IMR-90 (cell line): Measurements from ENCODE around the gene ACER1. TPM values are rescaled to one million over a fixed set of nuclear protein-coding genes. Genes with fewer than 3 reads are reported as not detected.

Source experiments
- ATAC-seq: fragments of 200-7000 bp; cut with Tn5 transposase; 2 replicates; pipeline ENCODE4 v1.9.1; 2020; ENCODE audit warnings: low read depth, mild to moderate bottlenecking, moderate library complexity
- BruUV-seq: library from RNA; stranded (reverse); fragments of 400-500 nt; replicated peaks from 2 replicates; lab custom pipeline; 2021; lab: Mats Ljungman, UMichigan
- CTCF ChIA-PET: fragments of 300-600 bp; formaldehyde crosslinking; extraction: SDS; loops from one replicate; lab custom pipeline; 2021; ENCODE audit warnings: antibody characterized with exemption; lab: Yijun Ruan, JAX
- POLR2A ChIA-PET: fragments of 300-600 bp; sonication (Branson Sonifier 250); formaldehyde crosslinking; loops from one replicate; lab custom pipeline; 2022; ENCODE audit warnings: antibody characterized with exemption; ENCODE audit not compliant: unreplicated experiment; lab: Charles Lee
- DNase-seq: peaks from one replicate; pipeline ENCODE4 v3.0.0; 2013
- H2AFZ ChIP-seq: replicated peaks from 2 replicates; pipeline ENCODE3; 2013; ENCODE audit warnings: low read length, mild to moderate bottlenecking; ENCODE audit not compliant: poor library complexity
- H2AK5ac ChIP-seq: 2 replicates; pipeline ENCODE4 v1.6.1; 2013; ENCODE audit warnings: low read depth, low read length, inconsistent platforms
- H2AK9ac ChIP-seq: replicated peaks from 2 replicates; pipeline ENCODE3; 2013; ENCODE audit warnings: mild to moderate bottlenecking, low read depth, low read length, moderate library complexity; ENCODE audit not compliant: poor library complexity
- H2BK120ac ChIP-seq: 2 replicates; pipeline ENCODE4 v1.6.1; 2013; ENCODE audit warnings: low read depth, low read length, inconsistent platforms
- H2BK15ac ChIP-seq: 3 replicates; pipeline ENCODE4 v1.6.1; 2013; ENCODE audit warnings: low read depth, low read length, inconsistent platforms
- H2BK20ac ChIP-seq: 2 replicates; pipeline ENCODE4 v1.6.1; 2013; ENCODE audit warnings: low read depth, mild to moderate bottlenecking, inconsistent platforms, low read length, moderate library complexity
- H2BK5ac ChIP-seq: 2 replicates; pipeline ENCODE4 v1.6.1; 2013; ENCODE audit warnings: mild to moderate bottlenecking, low read depth, low read length, inconsistent platforms; ENCODE audit not compliant: poor library complexity, severe bottlenecking
- H3K14ac ChIP-seq: replicated peaks from 2 replicates; pipeline ENCODE4 v1.6.1; 2013; ENCODE audit warnings: low read depth, low read length, inconsistent platforms
- H3K18ac ChIP-seq: 2 replicates; pipeline ENCODE4 v1.6.1; 2013; ENCODE audit warnings: low read depth, low read length, control low read depth
- H3K23ac ChIP-seq: 2 replicates; pipeline ENCODE4 v1.6.1; 2013; ENCODE audit warnings: low read depth, low read length, inconsistent platforms
- H3K27ac ChIP-seq: 2 replicates; pipeline ENCODE4 v1.5.1; 2013; ENCODE audit warnings: mild to moderate bottlenecking, control low read depth, low read length; ENCODE audit not compliant: insufficient read depth
- H3K27me3 ChIP-seq: 2 replicates; pipeline ENCODE4 v1.6.1; 2013; ENCODE audit warnings: low read length; ENCODE audit not compliant: control insufficient read depth, insufficient read depth
- H3K36me3 ChIP-seq: 2 replicates; pipeline ENCODE4 v1.6.1; 2013; ENCODE audit warnings: low read length, mixed read lengths; ENCODE audit not compliant: control insufficient read depth, insufficient read depth
- H3K4ac ChIP-seq: 2 replicates; pipeline ENCODE4 v1.6.1; 2013; ENCODE audit warnings: low read depth, low read length, inconsistent platforms
- H3K4me1 ChIP-seq: 2 replicates; pipeline ENCODE4 v1.6.1; 2013; ENCODE audit warnings: low read length, mixed read lengths; ENCODE audit not compliant: control insufficient read depth, insufficient read depth
- H3K4me2 ChIP-seq: 2 replicates; pipeline ENCODE4 v1.6.1; 2013; ENCODE audit warnings: low read depth, mild to moderate bottlenecking, control low read depth, low read length, moderate library complexity
- H3K4me3 ChIP-seq: 2 replicates; pipeline ENCODE4 v1.5.1; 2013; ENCODE audit warnings: low read depth, mild to moderate bottlenecking, control low read depth, low read length, moderate library complexity; ENCODE audit not compliant: insufficient read depth
- H3K56ac ChIP-seq: 2 replicates; pipeline ENCODE4 v1.6.1; 2013; ENCODE audit warnings: low read length, inconsistent platforms; ENCODE audit not compliant: insufficient read depth; ENCODE audit errors: extremely low read depth
- H3K79me1 ChIP-seq, 2 experiments: 2 replicates each; pipeline ENCODE4 v1.6.1; 2013; ENCODE audit warnings: low read length in 2 of 2, inconsistent platforms in 1 of 2, low read depth in 1 of 2
- H3K9ac ChIP-seq: 2 replicates; pipeline ENCODE4 v1.6.1; 2013; ENCODE audit warnings: low read depth, low read length, control low read depth
- H3K9me1 ChIP-seq: 2 replicates; pipeline ENCODE4 v1.6.1; 2013; ENCODE audit warnings: low read length, inconsistent platforms; ENCODE audit not compliant: insufficient read depth
- H3K9me3 ChIP-seq: 2 replicates; pipeline ENCODE4 v1.6.1; 2013; ENCODE audit warnings: low read length; ENCODE audit not compliant: control insufficient read depth, insufficient read depth
- H4K20me1 ChIP-seq: 2 replicates; pipeline ENCODE4 v1.6.1; 2013; ENCODE audit warnings: low read length, inconsistent platforms; ENCODE audit not compliant: insufficient read depth
- H4K5ac ChIP-seq: 2 replicates; pipeline ENCODE4 v1.6.1; 2013; ENCODE audit warnings: mild to moderate bottlenecking, low read depth, low read length, control low read depth
- H4K8ac ChIP-seq, 2 experiments: 2 replicates each; pipeline ENCODE4 v1.6.1; 2013; ENCODE audit warnings: low read depth in 2 of 2, low read length in 2 of 2, control low read depth in 1 of 2, inconsistent platforms in 1 of 2
- H4K91ac ChIP-seq: 2 replicates; pipeline ENCODE4 v1.6.1; 2013; ENCODE audit warnings: low read depth, low read length, inconsistent platforms; ENCODE audit not compliant: insufficient read depth
- CEBPB ChIP-seq: IDR thresholded peaks from 2 replicates; pipeline ENCODE4 v1.6.1; 2012; ENCODE audit warnings: low read depth, low read length, improper control_type of control experiment
- CHD1 ChIP-seq: IDR thresholded peaks from 2 replicates; pipeline ENCODE4 v1.6.1; 2012; ENCODE audit warnings: low read depth, low read length, improper control_type of control experiment
- FOS ChIP-seq: fragments of 150-350 bp; IDR thresholded peaks from 2 replicates; pipeline ENCODE4 v1.6.1; 2016; ENCODE audit warnings: low read depth, low read length
- MAFK ChIP-seq: IDR thresholded peaks from 2 replicates; pipeline ENCODE4 v1.6.1; 2012; ENCODE audit warnings: low read depth, low read length, improper control_type of control experiment
- MXI1 ChIP-seq: IDR thresholded peaks from 2 replicates; pipeline ENCODE4 v1.6.1; 2012; ENCODE audit warnings: low read depth, mild to moderate bottlenecking, low read length, moderate library complexity, borderline replicate concordance
- NFE2L2 ChIP-seq: fragments of 150-350 bp; IDR thresholded peaks from 2 replicates; pipeline ENCODE4 v1.6.1; 2016; ENCODE audit warnings: low read depth, mild to moderate bottlenecking, low read length
- POLR2A ChIP-seq: IDR thresholded peaks from 2 replicates; pipeline ENCODE4 v1.6.1; 2012; ENCODE audit warnings: mild to moderate bottlenecking, low read depth, low read length
- RAD21 ChIP-seq: IDR thresholded peaks from 2 replicates; pipeline ENCODE4 v1.6.1; 2012; ENCODE audit warnings: low read length, improper control_type of control experiment
- RFX5 ChIP-seq: IDR thresholded peaks from 2 replicates; pipeline ENCODE4 v1.8.0; 2012; ENCODE audit warnings: low read depth, mild to moderate bottlenecking, low read length, moderate library complexity
- WGBS, 2 experiments: methylation state at CpG; one replicate each; pipeline versions ENCODE4 v1.1.5 to v1.1.7; 2013; ENCODE audit warnings: missing lambda C conversion rate in 2 of 2; ENCODE audit not compliant: insufficient read length in 1 of 2; ENCODE audit errors: extremely low coverage in 2 of 2; 5-methylcytosine and 5-hydroxymethylcytosine counted together
- dilution Hi-C: fragments of 300-500 bp; cut with HindIII; formaldehyde crosslinking; loops from one replicate; pipeline ENCODE4 v1.14.3; 2018; ENCODE audit warnings: low sequenced_read_pairs; ENCODE audit not compliant: unreplicated experiment
- in situ Hi-C: fragments of 300-500 bp; cut with MboI; formaldehyde crosslinking; loops from 3 replicates; pipeline ENCODE4 v1.14.3; 2019; ENCODE audit warnings: low sequenced_read_pairs, inconsistent platforms, mixed read lengths
- intact Hi-C: fragments of 100-400 bp; cut with micrococcal nuclease; formaldehyde crosslinking; loops from 2 replicates; pipeline ENCODE4 v1.10.0; 2022
- polyA plus RNA-seq, 3 experiments: library from polyadenylated mRNA; depleted of rRNA; stranded (reverse); fragments of >200 nt; gene quantifications; 2 replicates each; pipeline ENCODE4 v1.2.3, GENCODE V29; 2012; ENCODE audit warnings: low replicate concordance in 1 of 3
- total RNA-seq: library from RNA; depleted of rRNA; stranded (reverse); fragments of >200 nt; gene quantifications from 2 replicates; pipeline ENCODE4 v1.2.3, GENCODE V29; 2012
- TF ChIP-seq, protein P1 (sequence below): conservative IDR thresholded peaks from 2 replicates; pipeline ENCODE4 v1.5.1; 2012; ENCODE audit warnings: mild to moderate bottlenecking, low read depth, low read length, improper control_type of control experiment
- TF ChIP-seq, protein P2 (sequence below): fragments of 150-350 bp; IDR thresholded peaks from 2 replicates; pipeline ENCODE4 v1.6.1; 2017; ENCODE audit warnings: mild to moderate bottlenecking, antibody characterized with exemption, low read length, low read depth
- TF ChIP-seq, protein P3 (sequence below): fragments of 150-350 bp; IDR thresholded peaks from 2 replicates; pipeline ENCODE4 v1.6.1; 2016; ENCODE audit warnings: low read depth, mild to moderate bottlenecking, low read length, moderate library complexity, borderline replicate concordance

ACER1 gene
- total and polyA plus RNA-seq, 2 of the 4 experiments (the other 2 are of a cell fraction) = not detected

DNA sequence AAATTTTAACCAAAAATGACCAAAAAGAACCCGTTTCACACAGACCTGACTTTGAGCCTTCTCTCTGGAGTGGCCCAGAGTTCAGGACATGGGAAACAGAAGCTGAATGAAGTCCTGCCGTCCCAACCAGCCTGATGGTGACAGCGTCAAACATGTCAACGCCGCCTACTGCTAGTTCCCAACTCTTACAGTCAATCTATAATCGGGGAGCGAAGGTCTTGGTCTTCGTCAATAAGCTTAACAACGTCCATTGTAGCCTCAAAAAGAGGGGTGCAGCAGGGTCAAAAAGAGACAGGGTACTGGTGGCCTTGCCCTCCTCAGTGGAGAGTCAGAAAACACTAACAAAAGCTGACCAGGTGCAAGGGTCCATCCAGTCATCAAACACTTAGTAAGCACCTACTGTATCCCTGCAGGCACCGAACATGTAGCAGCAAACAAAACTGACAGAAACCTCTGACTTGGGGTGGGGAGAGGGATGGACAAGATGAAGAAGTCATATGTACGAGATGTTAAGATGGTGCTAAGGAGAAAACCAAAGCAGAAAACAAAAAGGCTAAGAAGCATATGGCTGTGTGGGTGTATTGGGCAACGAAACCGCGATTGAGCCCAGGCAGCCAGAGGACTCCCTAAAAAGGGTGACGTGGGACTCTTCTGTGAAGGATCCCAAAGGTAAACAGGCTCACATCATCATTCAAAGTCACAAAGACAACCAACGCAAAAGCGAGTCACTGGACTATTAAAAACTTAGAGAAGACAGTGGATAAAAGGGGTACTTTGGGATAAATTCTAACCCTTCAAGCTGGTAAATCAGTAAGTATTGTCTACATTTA, 65.6 kb downstream of the ACER1 start (continued):
- TF ChIP-seq RFX5 = no peak

DNA sequence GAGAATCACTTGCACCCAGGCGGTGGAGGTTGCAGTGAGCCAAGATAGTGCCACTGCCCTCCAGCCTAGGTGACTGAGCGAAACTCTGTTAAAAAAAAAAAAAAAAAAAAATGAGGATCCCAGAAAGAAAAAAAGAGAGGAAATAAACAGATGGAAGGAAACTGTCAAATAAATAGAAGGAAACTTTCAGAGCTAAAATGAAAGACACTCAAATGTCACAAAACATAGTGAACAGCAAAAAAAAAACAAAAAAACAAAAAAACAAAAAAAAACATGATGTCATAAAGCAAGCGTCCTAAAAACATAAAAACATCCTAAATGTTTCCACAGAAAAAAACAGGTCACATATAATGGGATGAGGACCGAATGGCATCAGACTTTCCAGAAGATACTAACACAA, 68.6 kb downstream of the ACER1 start:
- Histone ChIP-seq H3K9me1 (peaks cover 9% of the 10 kb centered on the region), H3K36me3 (peaks cover 59% of the 10 kb centered on the region), H3K79me1 (peaks cover 24 to 89% of the 10 kb centered on the region in 2 experiments; a peak in 3 of 4 replicates), H4K91ac (no peak overlapping the region), H3K9ac (peak overlapping the region; percentile 37; the same call in 1 of the 2 replicates), H2AK5ac (no peak overlapping the region), H3K27me3 (no peaks in the 10 kb centered on the region), H3K14ac (no peak overlapping the region), H3K4ac (peak overlapping the region; percentile 49), H3K23ac (peak overlapping the region; percentile 47; the same call in 1 of the 2 replicates), H3K9me3 (no peaks in the 10 kb centered on the region), H3K18ac (no peak overlapping the region), H4K5ac (no peak overlapping the region), H2BK5ac (peak overlapping the region; percentile 11), H2BK20ac (no peak overlapping the region), H3K4me3 (no peak overlapping the region), H2AK9ac (no peak overlapping the region), H2AFZ (no peak overlapping the region), H4K20me1 (peaks cover 41% of the 10 kb centered on the region), H2BK15ac (no peak overlapping the region), H3K27ac (peak overlapping the region; percentile 34), H3K4me1 (peaks cover 12% of the 10 kb centered on the region), H3K4me2 (no peak overlapping the region; the same call in 1 of the 2 replicates), H4K8ac (no peak overlapping the region), H2BK120ac (peak overlapping the region; percentile 58; the same call in 1 of the 2 replicates), H3K56ac (no peak overlapping the region)
- BruUV-seq = no TSS peak
- ChIA-PET CTCF (interaction anchor here (0.7 kb wide), 1 partner anchor 102 kb away, joined by 4 read pairs; no protein-coding TSS in a partner anchor), POLR2A (no interaction called here)
- WGBS, 2 experiments = no CpG with 5 or more reads among the region's 4 CpGs
- intact Hi-C loops (no loop called here), dilution Hi-C loops (no loop called here), in situ Hi-C loops (no loop called here)
- DNase-seq = no peak
- ATAC-seq = no peak
- TF ChIP-seq FOS (no peak), POLR2A (no peak), NFE2L2 (no peak), CHD1 (no peak), MAFK (no peak), MXI1 (no peak), CEBPB (no peak), RFX5 (no peak), RAD21 (no peak)
- TF ChIP-seq, protein P1, sequence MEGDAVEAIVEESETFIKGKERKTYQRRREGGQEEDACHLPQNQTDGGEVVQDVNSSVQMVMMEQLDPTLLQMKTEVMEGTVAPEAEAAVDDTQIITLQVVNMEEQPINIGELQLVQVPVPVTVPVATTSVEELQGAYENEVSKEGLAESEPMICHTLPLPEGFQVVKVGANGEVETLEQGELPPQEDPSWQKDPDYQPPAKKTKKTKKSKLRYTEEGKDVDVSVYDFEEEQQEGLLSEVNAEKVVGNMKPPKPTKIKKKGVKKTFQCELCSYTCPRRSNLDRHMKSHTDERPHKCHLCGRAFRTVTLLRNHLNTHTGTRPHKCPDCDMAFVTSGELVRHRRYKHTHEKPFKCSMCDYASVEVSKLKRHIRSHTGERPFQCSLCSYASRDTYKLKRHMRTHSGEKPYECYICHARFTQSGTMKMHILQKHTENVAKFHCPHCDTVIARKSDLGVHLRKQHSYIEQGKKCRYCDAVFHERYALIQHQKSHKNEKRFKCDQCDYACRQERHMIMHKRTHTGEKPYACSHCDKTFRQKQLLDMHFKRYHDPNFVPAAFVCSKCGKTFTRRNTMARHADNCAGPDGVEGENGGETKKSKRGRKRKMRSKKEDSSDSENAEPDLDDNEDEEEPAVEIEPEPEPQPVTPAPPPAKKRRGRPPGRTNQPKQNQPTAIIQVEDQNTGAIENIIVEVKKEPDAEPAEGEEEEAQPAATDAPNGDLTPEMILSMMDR = no peak
- TF ChIP-seq, protein P2, sequence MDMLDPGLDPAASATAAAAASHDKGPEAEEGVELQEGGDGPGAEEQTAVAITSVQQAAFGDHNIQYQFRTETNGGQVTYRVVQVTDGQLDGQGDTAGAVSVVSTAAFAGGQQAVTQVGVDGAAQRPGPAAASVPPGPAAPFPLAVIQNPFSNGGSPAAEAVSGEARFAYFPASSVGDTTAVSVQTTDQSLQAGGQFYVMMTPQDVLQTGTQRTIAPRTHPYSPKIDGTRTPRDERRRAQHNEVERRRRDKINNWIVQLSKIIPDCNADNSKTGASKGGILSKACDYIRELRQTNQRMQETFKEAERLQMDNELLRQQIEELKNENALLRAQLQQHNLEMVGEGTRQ = no peak
- TF ChIP-seq, protein P3, sequence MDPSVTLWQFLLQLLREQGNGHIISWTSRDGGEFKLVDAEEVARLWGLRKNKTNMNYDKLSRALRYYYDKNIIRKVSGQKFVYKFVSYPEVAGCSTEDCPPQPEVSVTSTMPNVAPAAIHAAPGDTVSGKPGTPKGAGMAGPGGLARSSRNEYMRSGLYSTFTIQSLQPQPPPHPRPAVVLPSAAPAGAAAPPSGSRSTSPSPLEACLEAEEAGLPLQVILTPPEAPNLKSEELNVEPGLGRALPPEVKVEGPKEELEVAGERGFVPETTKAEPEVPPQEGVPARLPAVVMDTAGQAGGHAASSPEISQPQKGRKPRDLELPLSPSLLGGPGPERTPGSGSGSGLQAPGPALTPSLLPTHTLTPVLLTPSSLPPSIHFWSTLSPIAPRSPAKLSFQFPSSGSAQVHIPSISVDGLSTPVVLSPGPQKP = no peak
